NT2/D1 (cell line): ENCODE data around the gene SNX7.

ENCODE experiments used
- SUZ12 ChIP-seq: IDR thresholded peaks from 2 replicates; pipeline ENCODE4 v1.6.1; 2011; ENCODE audit not compliant: insufficient read length, insufficient read depth; ENCODE audit errors: extremely low read depth
- YY1 ChIP-seq: IDR thresholded peaks from 2 replicates; pipeline ENCODE4 v1.6.1; 2011; ENCODE audit not compliant: insufficient read length, insufficient read depth
- ZNF274 ChIP-seq: IDR thresholded peaks from 2 replicates; pipeline ENCODE4 v1.6.1; 2011; ENCODE audit warnings: mild to moderate bottlenecking, low read depth, low read length

GRCh38 chr1:98662356-98662670 is 792 bp downstream of the SNX7 start:
- TF ChIP-seq SUZ12 (no peak), ZNF274 (no peak), YY1 (no peak)
